ENCODE results near the gene LRRC63. TPM values are rescaled to one million over a fixed set of nuclear protein-coding genes. Genes with fewer than 3 reads are reported as not detected.

Gene LRRC63
- total RNA-seq, 1 experiment from 2014 or later = 0.82 TPM

- in situ Hi-C loops (cut with HindIII; ENCODE audit: low pct_unique_long_range_greater_than_20kb, low sequenced_read_pairs) = no loop called here
- DNase-seq (ENCODE audit: low read depth, low spot score) = peak; percentile 26
These were observed 105.4 kb downstream of the LRRC63 start for GRCh38 chr13:46317120-46317519.

- DNase-seq (ENCODE audit: low read depth, low spot score) = no peak
- in situ Hi-C loops (cut with HindIII; ENCODE audit: low pct_unique_long_range_greater_than_20kb, low sequenced_read_pairs) = no loop called here
These were observed 107.3 kb downstream of the LRRC63 start for GRCh38 chr13:46318986-46319385.

- peak; percentile 17 for DNase-seq (ENCODE audit: low read depth, low spot score)
- in situ Hi-C loops (cut with HindIII; ENCODE audit: low pct_unique_long_range_greater_than_20kb, low sequenced_read_pairs) = no loop called here
These were observed 108.7 kb downstream of the LRRC63 start for GRCh38 chr13:46320406-46320805.

GRCh38 chr13:46320821-46321220 lies 109.1 kb downstream of the LRRC63 start:
- in situ Hi-C loops (cut with HindIII; ENCODE audit: low pct_unique_long_range_greater_than_20kb, low sequenced_read_pairs) = no loop called here
- DNase-seq (ENCODE audit: low read depth, low spot score) = no peak

GRCh38 chr13:46321494-46322225 lies 109.9 kb downstream of the LRRC63 start:
- peak; percentile 82 for DNase-seq (ENCODE audit: low read depth, low spot score)
- in situ Hi-C loops (cut with HindIII; ENCODE audit: low pct_unique_long_range_greater_than_20kb, low sequenced_read_pairs) = no loop called here

GRCh38 chr13:46324976-46325375 lies 113.2 kb downstream of the LRRC63 start:
- DNase-seq (ENCODE audit: low read depth, low spot score) = no peak
- in situ Hi-C loops (cut with HindIII; ENCODE audit: low pct_unique_long_range_greater_than_20kb, low sequenced_read_pairs) = no loop called here

Small RNAs within 50 kb of the gene (small RNA-seq; reads per million reads assigned to genes)
- gene RN7SKP5 = 0 reads per million in 2 experiments
- gene RN7SL288P = 0 reads per million in 2 experiments

Other genes with a start within 250 kb of the LRRC63 start
- 94.7 and 99.9 TPM in 2 replicates for gene ZC3H13, start 159.2 kb upstream of the LRRC63 start, total RNA-seq (2014; rRNA removed; shearing (Covaris generic))
- gene CPB2, start 106.9 kb upstream of the LRRC63 start, total RNA-seq (2014; rRNA removed; shearing (Covaris generic)) = 0.55 and 0.93 TPM in 2 replicates
- gene LCP1, start 29.8 kb upstream of the LRRC63 start, total RNA-seq (2014; rRNA removed; shearing (Covaris generic)) = 10.5 and 10.7 TPM in 2 replicates
- gene RUBCNL, start 175.3 kb downstream of the LRRC63 start, total RNA-seq (2014; rRNA removed; shearing (Covaris generic)) = 12.4 and 17.7 TPM in 2 replicates